GM10266 (cell line): ENCODE data around the gene JTB.
"Not testable (repeated sequence)": the region's sequence is repeated elsewhere in the genome, so short reads cannot be mapped to it uniquely, and the experiment has no call there.

ENCODE experiments used
- DNase-seq: peaks from one replicate; pipeline ENCODE4 v3.0.0; 2012; ENCODE audit errors: extremely low spot score
- CTCF ChIP-seq: IDR thresholded peaks from 2 replicates; pipeline ENCODE4 v1.5.1; 2012; ENCODE audit warnings: mild to moderate bottlenecking, low read depth; ENCODE audit not compliant: control insufficient read depth, insufficient read depth; ENCODE audit errors: missing control alignments

JTB gene

GRCh38 chr1:153987621-153988020 is 10.1 kb upstream of the JTB start:
- TF ChIP-seq CTCF, result no peak
- DNase-seq, result no peak

GRCh38 chr1:153985941-153986761 is 8.7 kb upstream of the JTB start, which contains the start of gene RAB13:
Gene RAB13 (minus strand): TSS chr1:153986339. CDS start chr1:153986236, 103 bp downstream.
- no peak for TF ChIP-seq CTCF
- DNase-seq, result no peak

- no peak for TF ChIP-seq CTCF
- DNase-seq, result no peak
These were observed 8.0 kb upstream of the JTB start for GRCh38 chr1:153985341-153985912.

- no peak for DNase-seq
- TF ChIP-seq CTCF, result no peak
These were observed 6.8 kb upstream of the JTB start for GRCh38 chr1:153984123-153984894.

- not testable (repeated sequence) for DNase-seq
These were observed 4.3 kb upstream of the JTB start for GRCh38 chr1:153981735-153982134.

GRCh38 chr1:153979091-153979490 is 1.6 kb upstream of the JTB start:
- DNase-seq, result not testable (repeated sequence)

GRCh38 chr1:153978274-153978909 is 918 bp upstream of the JTB start:
- DNase-seq, result no peak
- TF ChIP-seq CTCF, result no peak
